GM12872 (cell line): Measurements from ENCODE around the gene CEACAM1.
A peak's percentile ranks its signal among the peaks of the same experiment; 100 is the strongest.

ENCODE experiments used
- CTCF ChIP-seq: IDR thresholded peaks from 3 replicates; pipeline ENCODE4 v1.5.1; 2011; ENCODE audit warnings: low read depth, mild to moderate bottlenecking, low read length, moderate library complexity; ENCODE audit not compliant: insufficient read depth

The CEACAM1 gene

GRCh38 chr19:42466521-42467182, 61.6 kb downstream of the CEACAM1 start:
- TF ChIP-seq CTCF = no peak

GRCh38 chr19:42465827-42466280, 62.4 kb downstream of the CEACAM1 start:
- peak; percentile 56 for TF ChIP-seq CTCF

GRCh38 chr19:42461700-42462324, 66.5 kb downstream of the CEACAM1 start:
- no peak for TF ChIP-seq CTCF

- TF ChIP-seq CTCF = no peak
These were observed 68.4 kb downstream of the CEACAM1 start for GRCh38 chr19:42459926-42460325.
